SK-N-SH (cell line): ENCODE results near the gene CHCHD6. TPM values are rescaled to one million over a fixed set of nuclear protein-coding genes. Genes with fewer than 3 reads are reported as not detected.

ENCODE experiments used
- CTCF ChIA-PET: fragments of 300-600, 350-600 bp; formaldehyde crosslinking; extraction: SDS; loops from one replicate; lab custom pipeline; 2021; lab: Yijun Ruan, JAX
- POLR2A ChIA-PET: fragments of 350-600 bp; sonication (Branson Sonifier 250); formaldehyde crosslinking; extraction: SDS; loops from one replicate; lab custom pipeline; 2020; ENCODE audit warnings: antibody characterized with exemption, inconsistent platforms; lab: Yijun Ruan, JAX
- DNase-seq: peaks from one replicate; pipeline ENCODE4 v3.0.0; 2012
- H2AFZ ChIP-seq: fragments of 200-600 bp; sonication (generic); 2 replicates; pipeline ENCODE4 v1.8.1; 2016; ENCODE audit warnings: antibody characterized with exemption, mild to moderate bottlenecking, low read depth
- H3F3A ChIP-seq: fragments of 200-600 bp; sonication (generic); replicated peaks from 2 replicates; pipeline ENCODE3; 2016; ENCODE audit warnings: antibody characterized with exemption, mild to moderate bottlenecking; ENCODE audit not compliant: insufficient read depth
- H3K27ac ChIP-seq, 2 experiments: fragments of 200-500 bp in 1 of 2; fragments of 200-600 bp in 1 of 2; sonication (Bioruptor generic) in 1 of 2; sonication (generic), shearing (Covaris generic) in 1 of 2; 2 replicates each; pipeline versions ENCODE4 v1.5.1 to v1.6.1; 2014 to 2016; ENCODE audit warnings: low read depth in 2 of 2, inconsistent platforms in 1 of 2, low read length in 1 of 2, mild to moderate bottlenecking in 1 of 2, mixed read lengths in 1 of 2
- H3K27me3 ChIP-seq: fragments of 200-600 bp; sonication (generic), shearing (Covaris generic); 2 replicates; pipeline ENCODE4 v1.6.1; 2016; ENCODE audit warnings: mixed run types; ENCODE audit not compliant: insufficient read depth
- H3K36me3 ChIP-seq, 2 experiments: fragments of 200-500 bp in 1 of 2; fragments of 200-600 bp in 1 of 2; sonication (Bioruptor generic) in 1 of 2; sonication (generic) in 1 of 2; replicated peaks in 1 of 2; 2 replicates each; pipeline versions ENCODE3 to v1.5.1; 2014 to 2016; ENCODE audit warnings: low read length in 1 of 2, mild to moderate bottlenecking in 1 of 2; ENCODE audit not compliant: insufficient read depth in 2 of 2, control insufficient read depth in 1 of 2
- H3K4me1 ChIP-seq, 2 experiments: fragments of 200-500 bp in 1 of 2; fragments of 200-600 bp in 1 of 2; sonication (Bioruptor generic) in 1 of 2; sonication (generic), shearing (Covaris generic) in 1 of 2; 2 replicates each; pipeline versions ENCODE4 v1.5.1 to v1.6.1; 2014 to 2016; ENCODE audit warnings: low read depth in 1 of 2, low read length in 1 of 2, mixed run types in 1 of 2; ENCODE audit not compliant: insufficient read depth in 2 of 2, control insufficient read depth in 1 of 2
- H3K4me2 ChIP-seq: fragments of 200-600 bp; sonication (generic), shearing (Covaris generic); 2 replicates; pipeline ENCODE4 v1.6.1; 2017; ENCODE audit warnings: mixed run types
- H3K4me3 ChIP-seq, 2 experiments: fragments of 200-500 bp in 1 of 2; fragments of 200-600 bp in 1 of 2; sonication (Bioruptor generic) in 1 of 2; sonication (generic), shearing (Covaris generic) in 1 of 2; 2 replicates each; pipeline versions ENCODE4 v1.5.1 to v1.8.1; 2014 to 2016; ENCODE audit warnings: low read depth in 2 of 2, inconsistent platforms in 1 of 2, low read length in 1 of 2, mild to moderate bottlenecking in 1 of 2, mixed read lengths in 1 of 2, moderate library complexity in 1 of 2
- H3K79me2 ChIP-seq: fragments of 200-600 bp; sonication (generic); 2 replicates; pipeline ENCODE4 v1.8.1; 2017; ENCODE audit warnings: mild to moderate bottlenecking; ENCODE audit not compliant: insufficient read depth
- H3K9ac ChIP-seq: fragments of 200-600 bp; sonication (generic); 2 replicates; pipeline ENCODE4 v1.6.1; 2017; ENCODE audit warnings: mixed run types
- H3K9me2 ChIP-seq: fragments of 200-600 bp; sonication (generic); 2 replicates; pipeline ENCODE4 v1.6.1; 2017; ENCODE audit warnings: mixed run types
- H3K9me3 ChIP-seq: fragments of 200-600 bp; sonication (generic); 2 replicates; pipeline ENCODE4 v1.6.1; 2017; ENCODE audit warnings: mixed run types, mild to moderate bottlenecking, moderate library complexity
- H4K20me1 ChIP-seq: fragments of 200-600 bp; sonication (generic); 2 replicates; pipeline ENCODE4 v1.6.1; 2017; ENCODE audit warnings: mild to moderate bottlenecking, mixed run types; ENCODE audit not compliant: insufficient read depth
- ELF1 ChIP-seq: IDR thresholded peaks from 2 replicates; pipeline ENCODE4 v1.4.0; 2012
- EZH2phosphoT487 ChIP-seq: fragments of 200-600 bp; sonication (generic); IDR thresholded peaks from 2 replicates; pipeline ENCODE4 v1.6.1; 2017; ENCODE audit warnings: low read depth, mixed run types, mild to moderate bottlenecking, antibody characterized with exemption, moderate library complexity, borderline replicate concordance
- FOXJ3 ChIP-seq: sonication (generic); formaldehyde crosslinking; IDR thresholded peaks from 2 replicates; pipeline ENCODE4 v1.5.1; 2020; ENCODE audit warnings: mild to moderate bottlenecking, missing genetic modification reagents
- GABPA ChIP-seq: IDR thresholded peaks from 2 replicates; pipeline ENCODE4 v1.4.0; 2012; ENCODE audit warnings: low read depth, mild to moderate bottlenecking
- JUND ChIP-seq: IDR thresholded peaks from 2 replicates; pipeline ENCODE4 v1.4.0; 2012
- NFIC ChIP-seq: IDR thresholded peaks from 2 replicates; pipeline ENCODE4 v1.4.0; 2012; ENCODE audit warnings: borderline replicate concordance
- RAD21 ChIP-seq: IDR thresholded peaks from 2 replicates; pipeline ENCODE4 v1.6.1; 2012; ENCODE audit warnings: mild to moderate bottlenecking, low read length
- RFX5 ChIP-seq: IDR thresholded peaks from 2 replicates; pipeline ENCODE4 v1.6.1; 2012; ENCODE audit warnings: mild to moderate bottlenecking, improper control_type of control experiment, low read length
- RXRA ChIP-seq: IDR thresholded peaks from 2 replicates; pipeline ENCODE4 v1.4.0; 2012; ENCODE audit warnings: low read depth, mild to moderate bottlenecking, borderline replicate concordance
- TAF1 ChIP-seq: IDR thresholded peaks from 2 replicates; pipeline ENCODE4 v1.6.1; 2012; ENCODE audit warnings: low read depth, mild to moderate bottlenecking, low read length, moderate library complexity, borderline replicate concordance
- TCF12 ChIP-seq: IDR thresholded peaks from 2 replicates; pipeline ENCODE4 v1.4.0; 2012
- whole genome bisulfite sequencing: methylation state at CpG from one replicate; pipeline ENCODE4 v1.1.6; 2017; ENCODE audit warnings: low lambda C conversion rate; 5-methylcytosine and 5-hydroxymethylcytosine counted together
- polyA plus RNA-seq, 3 experiments: library from polyadenylated mRNA; depleted of rRNA; stranded (reverse); fragments of >200 nt; gene quantifications; 2 replicates each; pipeline ENCODE4 v1.2.3, GENCODE V29; 2012
- TF ChIP-seq, protein P1 (sequence below): IDR thresholded peaks from 2 replicates; pipeline ENCODE4; 2012
- TF ChIP-seq, protein P2 (sequence below): fragments of 150-350 bp; IDR thresholded peaks from 2 replicates; pipeline ENCODE4 v1.6.1; 2016; ENCODE audit warnings: mild to moderate bottlenecking, low read depth, low read length
- TF ChIP-seq, protein P3 (sequence below): fragments of 200-600 bp; sonication (generic); IDR thresholded peaks from 2 replicates; pipeline ENCODE4 v1.6.1; 2017; ENCODE audit warnings: antibody characterized with exemption, mild to moderate bottlenecking, moderate library complexity
- TF ChIP-seq, protein P4 (sequence below): IDR thresholded peaks from 2 replicates; pipeline ENCODE4 v1.4.0; 2012; ENCODE audit warnings: low read depth, borderline replicate concordance

CHCHD6 gene
- polyA plus RNA-seq, 1 of the 3 experiments (the other 2 are of a cell fraction) = 42.5 TPM

DNA sequence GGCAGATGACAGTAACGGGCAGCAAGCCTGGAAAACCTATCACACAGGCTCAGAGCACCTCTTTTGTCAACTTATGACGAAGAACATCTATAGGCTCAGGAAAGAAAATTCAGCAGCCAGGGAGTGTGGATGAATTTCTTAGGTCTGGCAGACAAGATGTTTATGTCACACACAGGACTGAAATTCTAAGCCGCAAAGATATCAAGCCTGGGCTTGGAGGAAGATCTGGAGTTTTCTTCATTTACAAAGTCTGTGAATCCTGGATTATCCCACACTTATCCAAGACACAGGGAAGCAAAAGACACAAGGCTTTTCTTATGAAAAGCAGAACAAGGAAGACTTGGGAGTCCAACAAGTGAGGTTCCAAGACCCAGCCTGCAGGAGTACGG, 23.4 kb upstream of the CHCHD6 start:
- Histone ChIP-seq H3K9ac (no peak overlapping the region), H3K9me3 (no peaks in the 10 kb centered on the region), H3K9me2 (no peaks in the 10 kb centered on the region), H3K27me3 (no peaks in the 10 kb centered on the region), H3F3A (no peaks in the 10 kb centered on the region), H3K79me2 (no peaks in the 10 kb centered on the region), H2AFZ (no peak overlapping the region), H3K36me3 (no peaks in the 10 kb centered on the region), H3K4me2 (no peak overlapping the region), H3K4me1 (peaks cover 15 to 60% of the 10 kb centered on the region in 2 experiments; a peak in 3 of 4 replicates), H3K4me3 (no peak overlapping the region), H3K27ac (peak overlapping the region; percentile 42 to 91), H4K20me1 (no peaks in the 10 kb centered on the region)
- no peak for DNase-seq
- POLR2A ChIA-PET = interaction anchor here (0.7 to 1.5 kb wide), 5 partner anchors 9 to 326 kb away, joined by 3 to 7 read pairs (median 4); no protein-coding TSS in a partner anchor
- CTCF ChIA-PET = interaction anchor here (1.1 to 6.9 kb wide), 36 partner anchors 9 to 868 kb away, joined by 3 to 172 read pairs (median 6); partner anchors contain the start of genes CHCHD6, CHST13 and PLXNA1
- TF ChIP-seq FOXJ3 (0 out of 2 replicates have a peak, but pooled peaks have one; percentile 7), RFX5 (no peak)
- TF ChIP-seq, protein P1, sequence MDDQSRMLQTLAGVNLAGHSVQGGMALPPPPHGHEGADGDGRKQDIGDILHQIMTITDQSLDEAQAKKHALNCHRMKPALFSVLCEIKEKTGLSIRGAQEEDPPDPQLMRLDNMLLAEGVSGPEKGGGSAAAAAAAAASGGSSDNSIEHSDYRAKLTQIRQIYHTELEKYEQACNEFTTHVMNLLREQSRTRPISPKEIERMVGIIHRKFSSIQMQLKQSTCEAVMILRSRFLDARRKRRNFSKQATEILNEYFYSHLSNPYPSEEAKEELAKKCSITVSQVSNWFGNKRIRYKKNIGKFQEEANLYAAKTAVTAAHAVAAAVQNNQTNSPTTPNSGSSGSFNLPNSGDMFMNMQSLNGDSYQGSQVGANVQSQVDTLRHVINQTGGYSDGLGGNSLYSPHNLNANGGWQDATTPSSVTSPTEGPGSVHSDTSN = 0 out of 2 replicates have a peak, but pooled peaks have one; percentile 0
- 59% methylated on average over 4 of the region's 4 CpGs for WGBS

DNA sequence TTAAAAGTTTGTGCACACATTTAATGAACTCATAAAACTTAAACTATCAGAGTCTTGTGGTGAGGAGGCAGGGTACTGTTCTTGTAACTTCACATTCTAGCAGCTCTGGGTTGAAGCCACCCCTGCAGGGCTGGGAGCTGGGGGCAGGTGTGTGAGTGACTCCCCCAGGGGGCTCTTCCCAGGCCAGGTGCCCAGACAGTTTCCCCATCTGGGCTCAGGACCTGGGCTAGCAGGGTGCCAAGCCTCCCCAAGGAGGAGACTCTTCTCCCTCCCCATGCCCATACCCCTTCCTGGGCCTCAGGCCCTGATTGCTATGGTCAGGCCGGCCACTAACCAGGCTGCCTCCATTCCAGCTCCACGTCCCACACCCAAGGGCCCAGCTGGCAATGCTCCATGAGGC, 22.0 kb upstream of the CHCHD6 start:
- H3K79me2 ChIP-seq = no peaks in the 10 kb centered on the region
- H3K9me3 ChIP-seq = no peaks in the 10 kb centered on the region
- TF ChIP-seq TAF1 (no peak), TCF12 (no peak), RAD21 (no peak), GABPA (no peak), EZH2phosphoT487 (no peak), RFX5 (no peak)
- peak overlapping the region in 1 of 2 experiments; percentile 91; a peak in 1 of 4 replicates for H3K27ac ChIP-seq
- H3K9me2 ChIP-seq = no peaks in the 10 kb centered on the region
- H3K27me3 ChIP-seq = no peaks in the 10 kb centered on the region
- no peak overlapping the region for H3K4me2 ChIP-seq
- no peak overlapping the region for H3K4me3 ChIP-seq
- H4K20me1 ChIP-seq = no peaks in the 10 kb centered on the region
- H3F3A ChIP-seq = no peaks in the 10 kb centered on the region
- ChIA-PET CTCF (interaction anchor here (0.7 to 6.9 kb wide), 10 partner anchors 15 to 866 kb away, joined by 3 to 172 read pairs (median 20); partner anchors contain the start of genes CHCHD6, CHST13 and PLXNA1), POLR2A (no interaction called here)
- no peaks in the 10 kb centered on the region for H3K36me3 ChIP-seq
- no peak overlapping the region for H2AFZ ChIP-seq
- H3K9ac ChIP-seq = no peak overlapping the region
- no CpG with 5 or more reads among the region's 2 CpGs for WGBS
- DNase-seq = no peak
- peaks cover 15 to 60% of the 10 kb centered on the region in 2 experiments; a peak in 3 of 4 replicates for H3K4me1 ChIP-seq

DNA sequence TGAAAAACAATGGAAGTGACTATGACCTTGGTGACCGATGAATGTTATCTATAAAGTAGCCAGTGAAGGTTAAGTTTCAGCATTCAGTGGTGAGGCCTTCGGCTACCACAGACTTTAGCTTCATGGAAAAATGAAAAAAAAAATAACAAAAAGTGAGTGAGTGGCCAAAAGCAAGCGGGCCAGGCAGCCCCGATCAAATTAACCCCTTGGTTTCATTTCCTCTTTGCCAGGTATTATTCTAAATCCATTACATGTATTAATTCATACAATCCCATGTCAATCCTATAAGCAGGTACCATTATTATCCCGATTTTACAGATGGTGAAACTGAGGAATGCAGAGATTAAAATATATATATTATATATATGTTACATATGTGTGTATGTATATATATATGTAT, 21.0 kb upstream of the CHCHD6 start:
- CTCF ChIA-PET = interaction anchor here (0.7 to 6.9 kb wide), 8 partner anchors 13 to 865 kb away, joined by 3 to 77 read pairs (median 5); partner anchors contain the start of gene PLXNA1
- Histone ChIP-seq H3K9ac (no peak overlapping the region), H3K36me3 (no peaks in the 10 kb centered on the region), H3K9me3 (no peaks in the 10 kb centered on the region), H3K79me2 (no peaks in the 10 kb centered on the region), H3K9me2 (no peaks in the 10 kb centered on the region), H3K4me2 (no peak overlapping the region), H3K4me3 (no peak overlapping the region), H4K20me1 (no peaks in the 10 kb centered on the region), H3K4me1 (peaks cover 15 to 60% of the 10 kb centered on the region in 2 experiments; a peak in 3 of 4 replicates), H2AFZ (no peak overlapping the region), H3K27ac (peak overlapping the region in 1 of 2 experiments; percentile 70; a peak in 2 of 4 replicates), H3K27me3 (no peaks in the 10 kb centered on the region), H3F3A (no peaks in the 10 kb centered on the region)
- WGBS = 89% methylated on average over 5 of the region's 5 CpGs
- POLR2A ChIA-PET = interaction anchor here (0.7 to 2.2 kb wide), 8 partner anchors 10 to 864 kb away, joined by 3 to 9 read pairs (median 3); partner anchors contain the start of gene CHCHD6
- DNase-seq = no peak
- TF ChIP-seq TAF1 = no peak
- no peak for TF ChIP-seq JUND
- TF ChIP-seq, protein P2, sequence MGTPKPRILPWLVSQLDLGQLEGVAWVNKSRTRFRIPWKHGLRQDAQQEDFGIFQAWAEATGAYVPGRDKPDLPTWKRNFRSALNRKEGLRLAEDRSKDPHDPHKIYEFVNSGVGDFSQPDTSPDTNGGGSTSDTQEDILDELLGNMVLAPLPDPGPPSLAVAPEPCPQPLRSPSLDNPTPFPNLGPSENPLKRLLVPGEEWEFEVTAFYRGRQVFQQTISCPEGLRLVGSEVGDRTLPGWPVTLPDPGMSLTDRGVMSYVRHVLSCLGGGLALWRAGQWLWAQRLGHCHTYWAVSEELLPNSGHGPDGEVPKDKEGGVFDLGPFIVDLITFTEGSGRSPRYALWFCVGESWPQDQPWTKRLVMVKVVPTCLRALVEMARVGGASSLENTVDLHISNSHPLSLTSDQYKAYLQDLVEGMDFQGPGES = no peak
- TF ChIP-seq, protein P3, sequence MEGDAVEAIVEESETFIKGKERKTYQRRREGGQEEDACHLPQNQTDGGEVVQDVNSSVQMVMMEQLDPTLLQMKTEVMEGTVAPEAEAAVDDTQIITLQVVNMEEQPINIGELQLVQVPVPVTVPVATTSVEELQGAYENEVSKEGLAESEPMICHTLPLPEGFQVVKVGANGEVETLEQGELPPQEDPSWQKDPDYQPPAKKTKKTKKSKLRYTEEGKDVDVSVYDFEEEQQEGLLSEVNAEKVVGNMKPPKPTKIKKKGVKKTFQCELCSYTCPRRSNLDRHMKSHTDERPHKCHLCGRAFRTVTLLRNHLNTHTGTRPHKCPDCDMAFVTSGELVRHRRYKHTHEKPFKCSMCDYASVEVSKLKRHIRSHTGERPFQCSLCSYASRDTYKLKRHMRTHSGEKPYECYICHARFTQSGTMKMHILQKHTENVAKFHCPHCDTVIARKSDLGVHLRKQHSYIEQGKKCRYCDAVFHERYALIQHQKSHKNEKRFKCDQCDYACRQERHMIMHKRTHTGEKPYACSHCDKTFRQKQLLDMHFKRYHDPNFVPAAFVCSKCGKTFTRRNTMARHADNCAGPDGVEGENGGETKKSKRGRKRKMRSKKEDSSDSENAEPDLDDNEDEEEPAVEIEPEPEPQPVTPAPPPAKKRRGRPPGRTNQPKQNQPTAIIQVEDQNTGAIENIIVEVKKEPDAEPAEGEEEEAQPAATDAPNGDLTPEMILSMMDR = no peak
- no peak for TF ChIP-seq ELF1
- no peak for TF ChIP-seq RXRA
- TF ChIP-seq, protein P1 = no peak
- no peak for TF ChIP-seq RFX5
- TF ChIP-seq, protein P4, sequence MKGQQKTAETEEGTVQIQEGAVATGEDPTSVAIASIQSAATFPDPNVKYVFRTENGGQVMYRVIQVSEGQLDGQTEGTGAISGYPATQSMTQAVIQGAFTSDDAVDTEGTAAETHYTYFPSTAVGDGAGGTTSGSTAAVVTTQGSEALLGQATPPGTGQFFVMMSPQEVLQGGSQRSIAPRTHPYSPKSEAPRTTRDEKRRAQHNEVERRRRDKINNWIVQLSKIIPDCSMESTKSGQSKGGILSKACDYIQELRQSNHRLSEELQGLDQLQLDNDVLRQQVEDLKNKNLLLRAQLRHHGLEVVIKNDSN = no peak
- TF ChIP-seq NFIC = no peak
